ENCODE results near the gene UGT2B15.
"Not testable (repeated sequence)": the region's sequence is repeated elsewhere in the genome, so short reads cannot be mapped to it uniquely, and the experiment has no call there.

UGT2B15 gene

DNA sequence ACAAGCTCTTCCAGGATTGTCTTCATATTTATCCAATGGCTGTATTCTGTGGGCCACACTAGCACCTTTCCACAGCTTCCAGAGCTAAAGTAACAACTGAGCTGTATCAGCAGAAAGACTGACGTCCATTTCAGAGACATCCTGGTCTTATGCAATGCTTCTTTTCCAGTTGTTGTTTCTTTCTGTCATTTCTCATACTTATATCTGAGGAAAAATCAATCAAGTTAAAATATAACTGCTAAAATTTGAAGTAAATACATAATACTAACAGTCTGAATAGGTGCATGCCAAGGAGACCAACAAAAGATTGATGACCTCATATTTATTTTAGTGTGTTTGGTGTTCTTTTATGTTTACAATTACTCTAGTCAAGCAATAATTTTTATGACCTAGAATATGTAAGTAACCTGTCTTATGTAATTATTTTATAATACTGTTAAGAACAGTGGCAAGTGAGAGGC lies at the start of gene UGT2B15:
TSS of gene UGT2B15 (minus strand) at position 174 of the 461 bp plus-strand sequence. CDS start at position 140, 34 bp downstream.
- not testable (repeated sequence) for DNase-seq (ENCODE audit: low spot score)

DNA sequence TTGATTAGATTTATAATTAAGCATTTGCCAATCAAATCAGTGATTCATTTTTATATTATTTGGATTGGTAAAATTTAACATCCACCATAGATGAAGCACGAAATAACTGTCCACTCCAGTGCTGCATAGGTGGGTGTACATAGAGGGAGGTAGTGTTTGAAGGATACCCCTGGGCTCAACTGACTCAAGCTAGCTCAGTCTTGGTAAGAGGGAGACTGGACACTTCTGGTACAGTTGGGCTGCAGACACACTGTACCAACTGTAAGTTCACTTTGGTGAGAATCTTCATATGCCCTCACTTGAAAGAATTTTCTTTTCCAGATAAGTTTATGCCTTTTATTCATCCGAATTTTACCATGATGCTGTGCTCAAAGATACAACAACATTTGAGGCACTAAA lies 48.6 kb upstream of the UGT2B15 start:
- no peak for DNase-seq (ENCODE audit: low spot score)

DNA sequence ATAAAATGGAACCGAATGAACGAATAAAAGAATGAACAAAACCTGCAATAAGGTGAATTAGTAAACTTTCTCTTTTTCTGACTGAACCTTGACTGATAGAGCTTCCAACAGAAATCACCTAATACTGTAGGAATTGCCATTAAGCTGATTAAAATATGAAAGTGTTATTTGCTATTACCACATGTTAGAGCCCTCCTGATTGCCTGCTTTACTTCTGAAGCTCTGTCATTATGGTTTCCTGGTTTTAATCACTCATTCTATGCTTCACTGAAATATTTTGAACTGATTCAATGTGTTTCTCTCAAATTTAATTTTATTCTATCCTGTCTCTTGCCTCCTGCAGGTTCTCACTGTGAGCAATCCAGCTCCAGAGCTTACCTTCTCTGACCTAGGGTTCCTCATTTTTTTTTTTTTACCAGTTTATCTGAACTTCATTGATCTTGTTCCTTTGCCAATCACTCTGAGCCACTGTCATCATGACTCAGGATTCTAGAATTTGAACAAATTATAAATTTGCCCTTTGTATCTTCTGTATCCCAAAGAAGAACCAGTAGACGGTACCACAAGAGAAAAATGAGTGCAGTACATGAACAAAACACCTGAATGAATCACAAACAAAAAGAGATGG lies 48.1 kb upstream of the UGT2B15 start:
- no peak for DNase-seq (ENCODE audit: low spot score)

DNA sequence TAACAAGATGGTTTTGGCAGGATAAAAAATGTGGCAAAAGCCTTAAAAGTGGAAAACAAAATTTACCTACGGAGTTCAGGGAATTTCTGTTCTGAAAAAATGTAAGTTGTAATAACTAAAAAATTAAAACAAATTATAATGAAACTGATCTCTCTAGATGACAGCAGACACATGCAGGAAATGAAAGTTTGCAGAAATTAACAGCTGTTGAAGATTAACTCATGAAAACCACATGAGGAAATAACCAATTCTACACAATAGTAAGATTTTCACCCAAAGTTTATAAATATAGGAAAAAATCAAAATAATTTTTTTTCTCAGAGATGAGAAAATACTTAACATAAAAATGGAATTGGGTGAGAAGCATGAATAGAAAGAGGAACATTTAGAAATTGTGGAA lies 47.5 kb upstream of the UGT2B15 start:
- no peak for DNase-seq (ENCODE audit: low spot score)

DNA sequence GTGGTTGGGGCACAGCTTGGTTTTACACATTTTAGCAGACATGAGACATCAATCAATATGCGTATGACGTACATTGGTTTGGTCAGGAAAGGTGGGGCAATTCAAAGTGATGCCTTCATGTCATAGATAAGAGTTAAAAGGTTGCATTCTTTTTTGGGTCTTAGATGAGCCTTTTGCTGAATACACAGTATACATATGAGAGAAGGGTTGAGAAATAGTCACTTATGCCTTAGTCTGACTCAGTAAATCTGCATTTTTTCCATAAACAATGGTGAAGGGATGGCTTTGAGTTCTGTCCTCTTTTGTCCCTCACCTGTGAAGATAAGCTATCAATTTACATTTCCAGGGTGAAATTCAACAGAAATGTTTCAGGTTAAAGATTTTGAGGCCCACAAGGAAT lies 43.9 kb upstream of the UGT2B15 start:
- no peak for DNase-seq (ENCODE audit: low spot score)

DNA sequence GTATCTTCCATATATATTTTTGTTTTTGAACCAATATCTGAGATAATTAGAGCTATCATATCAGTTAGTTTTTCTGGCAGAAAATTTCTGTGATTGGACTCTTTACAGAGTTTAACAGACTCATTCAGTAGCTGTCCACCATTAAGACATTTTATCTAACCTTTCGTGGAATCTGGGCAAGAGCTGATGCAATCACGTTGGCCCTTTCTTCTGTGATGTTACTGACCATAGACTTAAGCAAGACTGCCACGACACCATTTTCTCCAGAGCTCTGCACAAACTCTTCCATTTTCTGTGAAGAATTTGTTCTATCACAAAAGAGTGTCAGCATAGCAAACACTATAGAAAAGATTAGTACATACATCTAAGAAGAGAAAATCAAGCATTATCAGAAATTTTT lies 41.8 kb upstream of the UGT2B15 start:
- no peak for DNase-seq (ENCODE audit: low spot score)

DNA sequence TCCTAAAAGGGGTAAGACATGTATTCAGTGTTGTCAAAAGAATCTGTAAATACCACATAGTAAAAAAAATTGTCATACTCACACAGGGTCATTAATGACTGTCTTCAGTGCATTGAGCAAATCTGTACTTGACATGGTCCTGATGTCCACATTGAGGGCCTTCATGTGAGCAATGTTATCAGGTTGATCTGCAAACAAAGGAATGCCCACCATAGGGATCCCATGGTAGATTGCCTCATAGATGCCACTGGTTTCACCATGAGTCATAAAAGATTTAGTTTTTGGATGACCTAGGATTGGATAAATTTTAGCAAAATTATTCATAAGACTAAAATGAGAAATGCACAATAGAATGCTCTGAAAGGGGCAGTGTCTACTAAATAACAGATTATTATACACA lies 38.1 kb upstream of the UGT2B15 start:
- no peak for DNase-seq (ENCODE audit: low spot score)

DNA sequence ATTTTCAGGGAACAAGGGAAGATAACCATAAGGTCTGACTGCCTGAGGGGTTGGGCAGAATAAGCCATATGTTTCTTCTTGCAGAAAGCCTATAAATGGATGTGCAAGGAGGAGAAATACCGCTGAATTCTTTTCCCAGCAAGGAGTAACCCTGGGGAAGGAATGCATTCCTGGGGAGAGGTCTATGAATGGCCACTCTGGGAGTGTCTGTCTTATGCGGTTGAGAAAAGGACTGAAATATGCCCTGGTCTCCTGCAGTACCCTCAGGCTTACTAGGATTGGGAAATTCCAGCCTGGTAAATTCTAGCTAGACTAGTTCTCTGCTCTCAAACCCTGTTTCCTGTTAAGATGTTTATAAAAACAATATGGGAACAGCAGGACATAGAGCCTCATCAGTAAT lies 32.7 kb upstream of the UGT2B15 start:
- not testable (repeated sequence) for DNase-seq (ENCODE audit: low spot score)

DNA sequence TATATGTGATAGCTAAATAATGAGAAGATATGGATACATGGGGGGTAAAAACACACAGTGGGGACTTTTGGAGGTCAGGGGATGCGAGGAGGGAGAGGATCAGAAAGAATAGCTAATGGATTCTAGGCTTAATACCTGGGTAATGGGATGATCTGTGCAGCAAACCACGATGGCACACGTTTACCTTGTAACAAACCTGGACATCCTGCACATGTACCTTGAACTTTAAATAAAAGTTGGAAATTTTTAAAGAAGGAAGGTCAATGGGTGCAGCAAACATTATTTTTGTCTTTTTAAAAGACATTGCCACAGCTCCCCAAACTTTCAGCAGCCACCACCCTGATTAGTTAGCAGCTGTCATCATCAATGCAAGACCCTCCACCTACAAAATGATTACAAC lies 29.7 kb upstream of the UGT2B15 start:
- no peak for DNase-seq (ENCODE audit: low spot score)

DNA sequence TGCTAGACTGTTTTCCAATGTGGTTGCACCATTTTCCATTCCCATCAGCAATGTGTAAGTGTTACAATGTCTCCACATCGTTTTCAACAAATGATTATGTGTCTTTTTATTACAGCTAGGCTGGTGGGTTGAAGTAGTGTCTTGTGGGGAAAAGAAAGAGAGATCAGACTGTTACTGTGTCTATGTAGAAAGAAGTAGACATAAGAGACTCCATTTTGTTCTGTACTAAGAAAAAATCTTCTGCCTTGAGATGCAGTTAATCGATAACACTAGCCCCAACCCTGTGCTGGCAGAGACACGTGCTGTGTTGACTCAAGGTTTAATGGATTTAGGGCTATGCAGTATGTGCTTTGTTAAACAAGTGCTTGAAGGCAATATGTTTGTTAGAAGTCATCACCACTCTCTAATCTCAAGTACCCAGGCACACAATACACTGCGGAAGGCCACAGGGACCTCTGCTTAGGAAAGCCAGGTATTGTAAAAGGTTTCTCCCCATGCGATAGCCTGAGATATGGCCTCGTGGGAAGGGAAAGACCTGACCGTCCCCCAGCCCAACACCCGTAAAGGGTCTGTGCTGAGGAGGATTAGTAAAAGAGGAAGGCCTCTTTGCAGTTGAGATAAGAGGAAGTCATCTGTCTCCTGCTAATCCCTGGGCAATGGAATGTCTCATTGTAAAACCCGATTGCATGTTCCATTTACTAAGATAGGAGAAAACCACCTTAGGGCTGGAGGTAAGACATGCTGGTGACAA lies 23.0 kb upstream of the UGT2B15 start:
- DNase-seq (ENCODE audit: low spot score) = no peak

DNA sequence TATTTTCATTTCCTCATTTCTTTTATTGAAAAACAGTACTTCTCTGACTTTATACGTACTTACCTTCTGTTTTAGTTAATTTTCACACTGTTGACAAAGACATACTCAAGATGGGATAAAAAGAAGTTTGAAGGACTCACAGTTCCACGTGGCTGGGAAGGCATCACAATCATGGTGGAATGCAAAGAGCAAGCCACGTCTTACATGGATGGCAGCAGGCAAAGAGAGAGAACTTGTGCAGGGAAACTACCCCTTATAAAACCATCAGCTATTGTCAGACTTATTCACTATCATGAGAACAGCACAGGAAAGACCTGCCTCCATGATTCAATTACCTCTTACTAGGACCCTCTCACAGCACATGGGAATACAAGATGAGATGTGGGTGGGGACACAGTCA lies 20.7 kb upstream of the UGT2B15 start:
- no peak for DNase-seq (ENCODE audit: low spot score)

DNA sequence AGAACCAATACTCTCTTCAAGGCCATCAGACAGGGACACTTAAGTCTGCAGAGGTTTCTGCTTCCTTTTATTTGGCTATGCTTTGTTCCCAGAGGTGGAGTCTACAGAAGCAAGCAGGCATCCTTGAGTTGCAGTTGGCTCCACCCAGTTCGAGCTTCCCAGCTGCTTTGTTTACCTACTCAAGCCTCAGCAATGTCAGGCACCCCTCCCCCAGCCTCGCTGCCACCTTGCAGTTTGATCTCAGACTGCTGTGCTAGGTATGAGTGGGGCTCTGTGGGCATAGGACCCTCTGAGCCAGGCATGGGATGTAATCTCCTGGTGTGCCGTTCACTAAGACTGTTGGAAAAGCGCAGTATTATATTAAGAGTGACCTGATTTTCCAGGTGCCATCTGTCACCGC lies 12.6 kb upstream of the UGT2B15 start:
- DNase-seq (ENCODE audit: low spot score) = no peak

DNA sequence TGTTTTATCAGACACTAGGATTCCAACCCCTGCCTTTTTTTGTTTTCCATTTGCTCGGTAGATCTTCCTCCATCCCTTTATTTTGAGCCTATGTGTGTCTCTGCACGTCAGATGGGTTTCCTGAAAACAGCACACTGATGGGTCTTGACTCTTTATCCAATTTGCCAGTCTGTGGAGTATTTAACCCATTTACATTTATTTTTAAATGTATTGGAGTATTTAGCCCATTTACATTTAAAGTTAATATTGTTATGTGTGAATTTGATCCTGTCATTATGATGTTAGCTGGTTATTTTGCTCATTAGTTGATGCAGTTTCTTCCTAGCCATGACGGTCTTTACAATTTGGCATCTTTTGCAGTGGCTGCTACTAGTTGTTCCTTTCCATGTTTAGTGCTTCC lies 10.8 kb upstream of the UGT2B15 start:
- not testable (repeated sequence) for DNase-seq (ENCODE audit: low spot score)

DNA sequence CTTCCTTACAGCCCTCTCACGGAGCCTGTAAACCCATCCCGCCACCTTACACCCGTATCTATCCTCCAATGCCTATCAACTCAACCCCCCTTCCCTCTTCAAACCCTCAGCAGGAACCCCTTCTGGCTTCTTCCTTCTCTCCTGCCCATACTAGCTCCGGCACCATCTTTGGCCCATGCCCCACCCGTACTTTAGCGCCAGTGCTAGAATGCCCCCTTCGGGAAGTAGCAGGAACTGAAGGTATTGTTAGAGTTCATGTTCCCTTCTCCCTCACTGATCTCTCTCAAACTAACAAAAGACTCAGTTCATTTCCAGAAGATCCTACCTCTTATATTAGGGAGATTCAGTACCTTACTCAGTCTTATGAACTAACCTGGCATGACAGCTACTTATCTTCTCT lies 2.7 kb upstream of the UGT2B15 start:
- DNase-seq (ENCODE audit: low spot score) = no peak

DNA sequence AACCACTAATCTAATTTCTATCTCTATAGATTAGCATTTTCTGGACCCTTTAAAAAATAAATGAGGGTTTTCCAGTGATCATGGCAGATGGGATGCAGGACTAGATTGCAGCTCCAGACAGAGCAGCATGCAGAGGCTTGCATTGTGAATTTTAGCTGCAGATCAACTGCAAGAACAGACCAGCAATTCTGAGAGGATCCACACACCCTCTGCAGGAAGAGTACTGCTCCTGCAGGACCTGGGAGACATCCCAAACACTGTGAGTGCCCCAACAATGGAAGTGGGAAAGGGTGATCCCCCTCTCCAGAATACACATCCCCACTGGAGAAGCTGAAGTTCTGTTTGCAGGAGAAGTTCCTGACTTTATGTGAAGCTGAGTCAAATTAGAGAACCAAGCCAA lies 765 bp upstream of the UGT2B15 start:
- DNase-seq (ENCODE audit: low spot score) = not testable (repeated sequence)

DNA sequence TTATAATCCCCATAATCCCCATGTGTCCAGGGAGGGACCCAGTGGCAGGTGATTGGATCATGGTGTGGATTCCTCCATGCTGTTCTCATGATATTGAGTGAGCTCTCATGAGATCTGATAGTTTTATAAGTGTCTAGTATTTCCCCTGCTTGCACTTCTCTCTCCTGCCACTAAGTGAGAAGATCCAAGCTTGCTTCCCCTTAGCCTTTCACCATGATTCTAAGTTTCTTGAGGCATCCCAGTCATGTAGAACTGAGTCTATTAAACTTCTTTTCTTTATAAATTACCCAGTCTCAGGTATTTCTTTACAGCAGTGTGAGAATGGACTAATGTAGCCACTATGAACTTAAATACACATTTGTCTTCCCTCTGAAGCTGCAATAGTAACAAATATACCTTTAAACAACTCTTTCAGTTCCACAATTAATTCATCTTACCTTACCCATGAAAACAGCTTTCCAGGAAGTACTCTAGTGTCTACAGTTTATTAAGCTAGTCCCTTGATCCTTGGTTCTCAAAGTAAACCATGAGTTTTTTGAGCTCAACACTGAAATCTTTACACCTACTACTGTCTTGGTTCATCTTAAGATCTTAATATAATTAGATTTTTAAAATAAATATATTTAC lies 1.8 kb downstream of the UGT2B15 start:
- DNase-seq (ENCODE audit: low spot score) = not testable (repeated sequence)

DNA sequence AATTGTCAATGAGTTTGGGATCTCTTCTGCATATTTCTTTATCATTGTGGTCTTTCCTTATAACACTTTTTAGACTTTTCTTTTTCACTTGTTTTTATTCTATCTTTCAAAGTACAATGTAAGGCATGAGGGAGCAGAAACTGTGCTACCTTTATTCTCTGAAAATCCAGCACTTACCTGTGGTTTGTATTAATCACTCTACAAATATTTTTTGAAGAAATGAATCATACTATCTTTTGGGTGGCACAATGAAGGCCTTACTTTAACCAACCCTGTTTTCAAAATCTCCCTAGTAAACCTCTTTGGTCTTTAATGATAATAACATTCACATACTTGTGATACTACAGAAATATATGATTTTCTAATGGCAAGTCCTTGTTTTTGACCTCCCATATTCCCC lies 2.9 kb downstream of the UGT2B15 start:
- not testable (repeated sequence) for DNase-seq (ENCODE audit: low spot score)

DNA sequence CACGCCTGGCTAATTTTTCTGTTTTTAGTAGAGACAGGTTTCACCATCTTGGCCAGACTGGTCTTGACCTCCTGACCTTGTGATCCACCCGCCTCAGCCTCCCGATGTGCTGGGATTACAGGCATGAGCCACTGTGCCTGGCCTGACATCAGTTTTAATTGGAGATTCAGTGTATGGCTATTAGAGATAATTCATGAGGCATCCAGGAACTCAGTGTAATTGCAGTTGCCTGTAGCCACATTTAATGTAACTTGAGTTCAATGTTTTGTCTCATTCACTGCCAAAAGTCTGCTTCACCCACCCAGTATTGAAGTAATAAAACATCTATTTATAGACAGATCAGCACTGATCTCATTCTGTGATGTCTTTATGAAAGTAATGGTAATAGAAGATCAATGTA lies 5.7 kb downstream of the UGT2B15 start:
- not testable (repeated sequence) for DNase-seq (ENCODE audit: low spot score)

DNA sequence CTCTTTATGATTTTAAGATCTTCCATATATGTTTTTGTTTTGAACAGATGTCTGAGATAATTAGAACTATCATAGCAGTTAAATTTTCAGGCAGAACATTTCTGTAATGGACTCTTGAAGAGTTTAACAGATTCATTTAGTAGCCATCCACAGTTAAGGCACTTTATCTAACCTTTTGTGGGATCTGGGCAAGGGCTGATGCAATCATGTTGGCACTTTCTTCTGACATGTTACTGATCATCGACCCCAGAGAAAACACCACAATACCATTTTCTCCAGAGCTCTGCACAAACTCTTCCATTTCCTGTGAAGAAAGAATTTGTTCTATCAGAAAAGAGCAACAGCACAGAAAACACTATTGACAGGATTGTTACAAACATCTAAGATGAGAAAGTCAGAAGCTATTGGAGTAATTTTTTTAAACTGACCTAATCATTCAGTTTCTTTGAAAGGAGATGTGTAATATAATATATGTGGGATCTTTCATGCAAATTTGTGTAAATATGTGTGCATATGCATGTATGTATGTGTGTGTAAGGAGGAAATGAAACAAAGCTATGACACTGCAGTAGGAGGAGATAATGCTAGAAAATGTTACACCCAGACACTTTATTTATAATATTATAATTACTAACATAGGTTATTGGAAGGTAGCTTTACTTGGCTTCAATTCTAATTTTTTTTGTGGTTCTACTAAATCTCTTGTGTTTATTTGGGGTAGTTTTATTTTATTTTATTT lies 7.4 kb downstream of the UGT2B15 start:
- DNase-seq (ENCODE audit: low spot score) = not testable (repeated sequence)

DNA sequence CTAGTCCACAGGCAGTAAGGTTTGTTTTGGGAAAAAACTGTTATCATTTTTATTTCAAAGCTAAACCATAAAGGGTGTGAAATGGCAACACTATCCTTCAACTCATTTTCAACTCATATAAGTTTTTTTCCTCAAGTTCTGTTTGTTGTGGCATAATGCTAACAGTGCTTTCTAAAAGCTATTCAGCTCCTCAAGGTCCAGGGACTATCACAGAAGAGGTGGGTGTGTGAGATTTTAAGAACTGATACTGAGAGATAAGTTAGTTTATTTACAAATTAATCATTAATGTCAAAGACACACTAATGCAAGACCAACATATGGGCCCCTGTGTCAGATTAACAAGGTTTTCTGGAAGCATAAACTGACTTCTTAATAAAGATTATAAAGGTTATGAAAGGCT lies 11.8 kb downstream of the UGT2B15 start:
- no peak for DNase-seq (ENCODE audit: low spot score)

DNA sequence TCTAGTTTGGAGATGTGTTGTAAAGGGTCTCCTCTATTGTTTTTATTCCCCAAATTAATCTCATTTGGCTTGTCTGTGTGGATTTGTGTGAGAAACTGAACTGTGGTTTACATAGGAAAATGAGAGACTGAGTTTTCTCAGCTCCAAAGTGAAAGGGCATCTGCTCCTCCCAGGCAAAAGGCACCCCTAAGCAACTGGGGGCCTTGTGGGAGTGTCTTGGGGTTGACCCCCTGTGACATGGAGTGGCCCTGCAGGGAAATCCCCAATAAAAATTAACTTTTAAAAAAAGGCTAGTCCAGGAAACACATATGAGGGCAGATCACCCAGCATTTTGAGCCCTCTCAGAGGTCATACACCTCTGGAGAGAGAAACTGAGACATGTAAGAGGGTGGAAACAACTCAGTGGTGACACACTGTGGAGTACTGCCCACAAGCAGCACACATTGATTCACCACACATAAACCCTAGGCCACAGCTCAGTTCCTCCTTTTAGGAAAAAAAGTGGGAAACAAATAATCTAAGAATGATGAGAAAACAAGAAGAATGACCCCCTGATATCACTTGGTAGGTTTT lies 13.3 kb downstream of the UGT2B15 start:
- DNase-seq (ENCODE audit: low spot score) = not testable (repeated sequence)

DNA sequence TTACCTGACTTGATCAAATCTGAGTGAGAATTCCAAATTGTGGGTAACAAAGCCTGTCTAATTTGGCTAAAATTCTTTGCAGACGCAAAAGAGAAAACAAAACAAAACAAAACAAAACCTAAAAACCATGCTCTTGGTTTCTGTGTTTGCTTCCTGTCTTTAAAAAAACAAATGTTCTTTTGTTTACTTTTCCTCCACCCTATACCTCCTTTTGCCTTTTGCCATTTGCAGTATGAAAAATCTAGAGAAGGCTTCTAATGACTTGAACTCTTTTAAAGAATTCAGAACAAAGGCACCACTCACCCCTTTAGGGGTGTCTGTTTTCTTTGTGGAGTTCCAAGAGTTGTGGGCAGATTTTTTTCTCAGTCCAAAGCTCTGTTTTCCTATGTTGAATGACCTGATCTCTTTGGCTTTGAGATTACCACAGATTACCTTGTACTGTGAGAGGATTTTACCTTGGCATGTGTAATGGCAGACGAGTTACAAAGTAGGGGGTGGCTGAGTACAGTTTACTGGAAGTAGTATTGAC lies 13.9 kb downstream of the UGT2B15 start:
- DNase-seq (ENCODE audit: low spot score) = not testable (repeated sequence)

All from CD4-positive, alpha-beta T cell treated with Interleukin-15 for 4 hours (primary cell).